Left hindlimb (tissue), 1 donor: ENCODE measurements around the gene SLC17A2.

ENCODE experiments used
- DNase-seq: peaks from one replicate; pipeline ENCODE4 v3.0.0-alpha.2; 2018

The SLC17A2 gene

DNA sequence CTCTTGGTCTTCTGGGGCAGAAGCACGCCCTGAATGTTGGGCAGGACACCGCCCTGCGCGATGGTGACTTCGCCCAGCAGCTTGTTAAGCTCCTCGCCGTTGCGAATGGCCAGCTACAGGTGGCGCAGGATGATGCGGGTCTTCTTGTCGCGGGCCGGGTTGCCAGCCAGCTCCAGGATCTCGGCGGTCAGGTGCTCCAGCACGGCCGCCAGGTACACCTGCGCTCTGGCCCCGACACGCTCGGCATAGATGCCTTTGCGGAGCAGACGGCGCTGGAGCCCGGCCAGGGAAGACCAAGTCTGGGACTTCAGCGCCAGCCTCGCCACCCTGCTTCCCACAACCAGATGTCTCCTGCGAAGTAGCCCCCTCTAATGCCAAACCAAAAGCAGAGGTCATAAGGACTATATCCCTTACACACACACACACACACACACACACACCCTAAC lies 48.4 kb downstream of the SLC17A2 start:
- DNase-seq: no peak

DNA sequence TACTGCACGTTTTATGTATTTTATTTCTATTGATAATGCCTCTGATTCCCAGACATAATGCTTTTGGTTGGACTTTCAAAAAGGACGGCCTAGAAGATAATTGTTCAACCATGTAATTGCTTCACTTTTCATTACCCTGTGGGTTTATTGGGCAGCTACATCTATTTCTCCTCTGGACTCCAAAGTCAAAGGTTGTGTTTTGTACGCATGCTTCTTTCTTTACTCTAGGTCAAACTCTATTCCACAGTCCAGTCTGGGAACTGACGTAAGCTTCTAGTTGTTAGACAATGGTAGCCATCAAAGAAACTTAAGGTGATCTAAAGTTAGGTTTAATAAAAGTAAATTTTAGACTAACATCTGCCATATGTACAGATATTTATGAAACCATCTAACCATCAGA lies 49.9 kb downstream of the SLC17A2 start:
- no peak for DNase-seq

DNA sequence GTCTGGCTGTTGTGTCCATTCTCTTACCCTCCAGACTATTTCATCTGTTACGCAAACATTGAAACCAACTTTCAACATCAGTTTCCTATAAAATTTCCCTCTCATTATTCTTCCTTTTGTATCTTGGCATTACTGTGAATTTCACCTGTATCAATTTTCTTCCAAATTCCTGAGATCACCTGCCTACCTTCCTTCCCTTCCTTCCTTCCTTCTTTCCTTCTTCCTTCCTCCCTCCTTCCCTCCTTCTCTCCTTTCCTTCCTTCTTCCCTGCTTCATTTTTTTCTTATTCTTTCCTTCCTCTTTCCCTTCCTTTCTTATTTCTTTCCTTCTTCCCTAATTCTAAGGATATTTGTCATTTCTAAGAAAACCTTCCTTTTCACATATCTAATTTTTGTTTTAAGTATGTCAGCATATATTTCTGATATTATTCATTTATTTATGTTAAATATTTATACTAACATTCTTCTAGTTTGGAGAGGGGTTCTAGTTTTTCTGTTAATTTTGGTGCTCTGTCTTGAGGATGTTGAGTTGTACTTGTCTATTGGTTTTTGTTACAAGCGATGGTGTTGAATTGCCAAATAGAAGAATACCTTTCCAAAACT lies 51.7 kb downstream of the SLC17A2 start:
- no peak for DNase-seq

DNA sequence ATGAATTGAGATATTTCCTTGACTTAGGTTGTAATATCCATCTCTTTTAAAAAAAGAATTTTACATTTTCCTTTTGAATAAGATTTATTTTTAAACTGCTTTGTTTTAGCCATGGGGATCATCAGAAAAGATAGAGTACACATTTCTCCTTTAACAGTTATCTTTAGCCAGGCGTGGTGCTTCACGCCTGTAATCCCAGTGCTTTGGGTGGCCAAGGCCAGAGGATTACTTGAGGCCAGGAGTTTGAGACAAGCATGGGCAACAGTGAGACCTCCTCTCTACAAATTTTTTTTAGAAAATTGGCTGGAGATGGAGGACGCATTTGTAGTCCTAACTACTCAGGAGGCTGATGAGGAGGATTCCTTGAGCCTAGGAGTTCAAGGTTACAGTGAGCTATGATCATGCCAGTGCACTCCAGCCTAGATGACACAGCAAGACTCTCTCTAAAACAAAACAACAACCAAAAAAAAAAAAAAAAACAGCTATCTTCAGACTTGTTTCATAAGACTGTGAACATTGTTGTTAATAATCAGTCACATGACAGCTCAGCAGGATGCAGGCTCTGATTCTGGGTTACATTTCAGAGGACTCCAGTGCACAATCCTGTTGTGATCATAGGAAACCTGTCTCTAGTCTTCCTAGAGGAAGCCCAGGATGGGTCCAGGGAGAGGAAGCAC lies 54.4 kb downstream of the SLC17A2 start:
- DNase-seq: no peak

DNA sequence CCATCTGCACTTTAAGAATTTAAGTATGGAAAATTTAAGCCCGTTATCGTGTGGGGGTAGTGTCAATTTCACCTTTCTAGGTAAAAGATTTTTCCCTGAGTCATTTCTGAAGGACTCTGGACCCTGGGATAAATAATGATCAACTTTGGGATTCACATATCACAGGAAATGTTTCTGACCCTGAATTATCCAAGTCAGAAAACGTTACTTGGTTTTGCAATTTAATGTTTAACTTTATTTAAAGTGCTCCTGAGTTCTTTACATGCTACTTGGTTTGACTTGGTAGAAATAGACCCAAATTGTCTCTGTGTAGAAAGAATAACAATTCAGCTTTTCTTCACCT lies 55.0 kb downstream of the SLC17A2 start:
- DNase-seq: no peak

DNA sequence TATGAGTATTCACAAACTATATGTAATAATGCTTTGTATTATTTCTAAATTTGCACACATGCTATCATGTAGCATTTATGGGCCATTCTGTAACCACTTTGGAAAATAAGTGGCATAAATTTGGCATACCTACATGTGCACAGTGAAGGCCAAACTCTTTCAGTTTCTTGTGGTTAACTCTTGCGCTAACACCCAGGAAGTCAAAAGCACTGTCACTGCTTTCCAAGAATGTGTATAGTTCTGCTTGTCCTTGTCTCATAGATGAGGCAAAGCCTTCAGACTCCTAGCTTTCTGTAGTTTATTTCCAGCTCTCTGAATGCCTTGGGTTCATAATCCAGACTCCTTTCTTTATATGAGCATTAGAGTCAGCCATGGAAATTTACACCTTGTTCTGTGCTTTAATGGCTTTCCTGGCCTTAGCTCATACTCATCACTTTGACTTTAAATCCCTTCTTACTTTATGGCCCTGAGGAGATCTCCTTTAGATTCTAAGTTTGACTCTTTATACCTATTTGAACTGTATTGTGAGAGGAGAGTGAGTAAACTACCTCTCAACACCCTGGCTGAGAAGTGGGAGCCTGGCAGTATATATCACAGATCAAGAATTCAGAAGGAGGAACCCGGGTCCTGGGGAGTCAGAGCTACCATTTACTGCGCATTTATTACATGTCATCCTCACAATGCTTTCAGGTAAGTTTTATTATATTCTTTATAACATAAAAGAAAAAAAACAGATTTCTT lies 55.5 kb downstream of the SLC17A2 start:
- DNase-seq: no peak

DNA sequence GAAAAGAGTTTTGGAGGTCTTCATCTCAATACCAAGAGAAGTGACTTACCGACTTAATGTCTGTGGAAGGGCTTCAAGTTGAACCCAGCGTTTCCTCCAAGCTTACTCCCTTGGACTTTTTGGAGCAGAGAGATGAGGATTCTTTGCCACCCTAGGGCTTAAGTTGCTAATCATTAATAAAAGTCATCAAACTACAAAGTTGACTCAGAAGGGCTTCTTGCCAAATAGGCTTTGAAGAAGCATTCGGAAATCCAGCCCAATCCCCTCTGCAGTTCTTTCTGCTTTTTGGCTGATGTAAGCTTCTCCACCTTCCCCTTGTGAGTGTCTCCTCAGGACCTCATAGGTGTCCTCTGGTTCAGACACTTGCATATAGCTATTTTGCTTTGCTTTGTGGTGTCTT lies 56.4 kb downstream of the SLC17A2 start, which contains the start of gene SLC17A3:
Gene SLC17A3, minus strand, starts transcription at position 126 of the 400 bp plus-strand sequence. CDS start 5,856 bp downstream, outside the sequence.
- no peak for DNase-seq

DNA sequence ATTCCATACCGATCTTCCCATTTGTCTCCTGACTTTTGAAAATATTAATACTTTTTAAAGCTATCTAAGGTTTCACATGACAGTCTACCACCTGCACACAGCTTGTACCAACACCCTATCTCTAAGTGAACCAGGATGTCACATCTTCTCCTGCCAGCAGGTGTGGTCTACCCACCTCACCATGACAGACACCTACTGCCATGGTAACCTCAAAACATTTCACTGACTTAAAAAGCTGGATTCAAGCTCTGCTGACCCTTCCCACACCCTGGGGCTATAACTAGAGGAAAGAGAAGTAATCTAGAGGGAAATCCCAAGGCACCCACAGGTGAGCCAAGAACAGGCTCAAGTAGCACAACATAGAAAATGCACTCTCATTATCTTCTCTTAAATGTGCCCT lies 57.7 kb downstream of the SLC17A2 start:
- DNase-seq: no peak

DNA sequence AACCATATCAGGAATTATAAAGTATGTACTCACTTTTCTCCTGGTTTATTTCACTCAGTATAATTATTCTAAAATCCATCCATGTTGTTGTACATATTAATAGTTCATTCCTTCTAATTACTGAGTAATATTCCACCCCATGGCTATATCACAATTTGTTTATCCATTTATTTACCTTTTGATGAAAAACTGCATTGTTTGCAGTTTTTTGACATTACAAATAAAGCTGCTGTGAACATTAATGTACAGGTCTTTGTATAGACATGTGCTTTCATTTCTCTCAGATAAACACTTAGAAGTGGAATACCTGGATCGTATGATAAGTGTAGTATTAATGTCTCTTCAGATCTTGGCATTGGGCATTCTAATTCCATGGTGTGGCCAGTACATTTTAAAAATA lies 60.7 kb downstream of the SLC17A2 start:
- no peak for DNase-seq

DNA sequence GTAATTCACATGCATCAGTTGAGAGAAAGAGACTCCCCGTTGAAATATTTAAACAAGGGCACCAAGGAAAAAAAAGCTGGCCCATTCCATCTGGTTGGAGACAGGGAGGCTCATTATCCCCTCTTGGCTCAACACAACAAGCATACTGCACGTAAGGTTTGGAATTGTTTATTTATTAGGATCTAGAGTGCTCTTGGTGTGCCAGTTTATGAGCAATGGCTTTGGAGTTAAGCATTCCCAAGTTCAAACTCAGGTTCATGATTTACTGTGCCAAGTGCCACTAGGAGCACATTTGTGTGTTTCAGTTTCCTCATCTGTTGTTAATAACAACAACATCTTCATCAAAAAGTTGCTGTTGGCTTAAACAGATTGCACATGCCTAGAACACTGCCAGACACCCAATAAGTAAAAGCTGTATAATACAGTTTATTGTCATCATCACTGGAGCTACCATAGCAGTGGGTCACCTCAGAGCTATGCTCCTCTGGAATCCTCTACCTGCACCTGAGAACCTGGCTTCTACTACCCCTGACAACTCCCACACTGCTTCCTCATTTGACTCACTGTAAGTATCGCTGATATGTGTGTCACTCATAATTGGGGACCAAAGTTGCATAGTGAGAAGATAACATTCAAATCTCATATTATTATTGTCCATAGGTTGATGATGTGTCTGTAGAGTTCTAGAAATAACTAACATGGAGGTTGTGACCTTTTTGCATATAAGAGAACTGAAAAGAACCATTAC lies 61.9 kb downstream of the SLC17A2 start:
- DNase-seq: no peak

DNA sequence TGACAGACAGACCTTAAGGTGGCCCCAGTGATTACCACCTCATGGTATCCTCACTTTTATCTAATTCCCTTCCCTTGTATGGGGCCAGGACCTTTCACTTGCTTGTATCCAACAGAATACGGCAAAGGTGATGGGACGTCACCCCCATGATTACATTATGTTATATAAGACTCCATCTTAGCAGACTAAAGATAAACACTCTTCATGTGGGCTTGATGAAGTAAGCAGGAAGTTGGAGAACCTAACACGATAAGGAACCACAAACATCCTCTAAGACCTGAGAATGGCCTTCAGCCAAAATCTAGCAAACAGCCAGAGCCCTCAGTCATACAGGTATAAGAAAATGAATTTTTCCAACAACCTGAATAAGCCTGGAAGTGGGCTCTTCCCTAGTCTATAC lies 64.5 kb downstream of the SLC17A2 start:
- no peak for DNase-seq

DNA sequence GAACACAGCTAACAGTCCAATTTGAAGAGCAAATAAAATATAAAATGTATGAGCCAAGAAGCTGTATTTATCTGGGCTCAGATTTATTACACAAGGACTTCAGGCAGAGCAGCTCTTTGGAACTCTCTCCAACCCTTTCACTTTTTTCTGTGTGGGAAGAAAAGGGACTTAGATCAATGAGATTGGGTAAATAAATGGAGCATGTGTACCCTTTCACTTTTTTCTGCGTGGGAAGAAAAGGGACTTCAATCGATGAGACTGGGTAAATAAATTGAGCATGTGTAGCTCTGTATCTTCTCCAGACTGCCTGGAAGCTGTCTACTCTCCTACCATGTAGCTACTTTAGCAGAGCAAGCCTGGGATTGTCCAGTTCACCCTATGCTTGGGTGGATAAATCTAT lies 67.1 kb downstream of the SLC17A2 start:
- no peak for DNase-seq
